Measurements from ENCODE around the gene GCC1. TPM values are rescaled to one million over a fixed set of nuclear protein-coding genes. Genes with fewer than 3 reads are reported as not detected.

Gene GCC1
- total and polyA plus RNA-seq, 2 donors (not counting 3 experiments of a cell fraction or from before 2014, with no cell fraction given), result 4.6 to 15.5 TPM

GRCh38 chr7:127582361-127582760 is 3.0 kb downstream of the GCC1 start:
- Histone ChIP-seq H3K9ac (replicated peaks; ENCODE audit: extremely low read depth, insufficient read depth, low read length) (no peak overlapping the region), H3K4me2 (ENCODE audit: insufficient read depth, low read length) (no peak overlapping the region), H3K36me3 (ENCODE audit: control insufficient read depth in 2 of 2, extremely low read depth in 1 of 2, insufficient read depth in 2 of 2, low read length in 2 of 2) (peaks cover 0 to 9% of the 10 kb centered on the region in 2 experiments), H3K4me1 (ENCODE audit: control insufficient read depth, extremely low read depth, insufficient read depth, low read length) (peaks cover 22% of the 10 kb centered on the region), H3K9me3 (replicated peaks; ENCODE audit: control insufficient read depth, insufficient read depth, low read length) (no peaks in the 10 kb centered on the region), H3K27me3 (ENCODE audit: control insufficient read depth in 2 of 2, insufficient read depth in 2 of 2, low read length in 2 of 2) (no peaks in the 10 kb centered on the region), H3K9me1 (replicated peaks; ENCODE audit: control insufficient read depth, extremely low read depth, insufficient read depth, low read length) (no peaks in the 10 kb centered on the region), H3K4me3 (replicated peaks in 1 of 3; ENCODE audit: insufficient read depth in 1 of 3, low read depth in 1 of 3, low read length in 3 of 3) (no peak overlapping the region), H4K20me1 (replicated peaks; ENCODE audit: control insufficient read depth, extremely low read depth, insufficient read depth, low read length) (no peaks in the 10 kb centered on the region), H2AFZ (ENCODE audit: low read depth, low read length) (no peak overlapping the region), H3K27ac (ENCODE audit: insufficient read depth, low read depth, low read length) (no peak overlapping the region), H3K79me2 (ENCODE audit: control insufficient read depth, insufficient read depth, low read length) (peaks cover 35% of the 10 kb centered on the region)
- DNase-seq (ENCODE audit: low read depth, low spot score) (no peak), FAIRE-seq (no peak)
- dilution Hi-C loops (cut with MboI; ENCODE audit: extremely low pct_ligation_motif_present, low sequenced_read_pairs), result no loop called here
- TF ChIP-seq EZH2 (IDR thresholded peaks at IDR 0.05; ENCODE audit: borderline replicate concordance, low read depth, low read length, severe bottlenecking), result no peak
- TF ChIP-seq JUN (IDR thresholded peaks at IDR 0.05; ENCODE audit: borderline replicate concordance, insufficient read depth, insufficient read length, low read depth), result no peak
- no peak for TF ChIP-seq MYC (IDR thresholded peaks at IDR 0.05; ENCODE audit: low read depth, low read length)
- TF ChIP-seq, protein P1, sequence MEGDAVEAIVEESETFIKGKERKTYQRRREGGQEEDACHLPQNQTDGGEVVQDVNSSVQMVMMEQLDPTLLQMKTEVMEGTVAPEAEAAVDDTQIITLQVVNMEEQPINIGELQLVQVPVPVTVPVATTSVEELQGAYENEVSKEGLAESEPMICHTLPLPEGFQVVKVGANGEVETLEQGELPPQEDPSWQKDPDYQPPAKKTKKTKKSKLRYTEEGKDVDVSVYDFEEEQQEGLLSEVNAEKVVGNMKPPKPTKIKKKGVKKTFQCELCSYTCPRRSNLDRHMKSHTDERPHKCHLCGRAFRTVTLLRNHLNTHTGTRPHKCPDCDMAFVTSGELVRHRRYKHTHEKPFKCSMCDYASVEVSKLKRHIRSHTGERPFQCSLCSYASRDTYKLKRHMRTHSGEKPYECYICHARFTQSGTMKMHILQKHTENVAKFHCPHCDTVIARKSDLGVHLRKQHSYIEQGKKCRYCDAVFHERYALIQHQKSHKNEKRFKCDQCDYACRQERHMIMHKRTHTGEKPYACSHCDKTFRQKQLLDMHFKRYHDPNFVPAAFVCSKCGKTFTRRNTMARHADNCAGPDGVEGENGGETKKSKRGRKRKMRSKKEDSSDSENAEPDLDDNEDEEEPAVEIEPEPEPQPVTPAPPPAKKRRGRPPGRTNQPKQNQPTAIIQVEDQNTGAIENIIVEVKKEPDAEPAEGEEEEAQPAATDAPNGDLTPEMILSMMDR (IDR thresholded peaks at IDR 0.05; ENCODE audit: extremely low read depth in 1 of 2, insufficient read depth in 1 of 2, low read depth in 1 of 2, low read length in 2 of 2), result no peak
- no peak for TF ChIP-seq POLR2A (IDR thresholded peaks at IDR 0.05; ENCODE audit: low read depth, low read length)
- TF ChIP-seq GATA2 (IDR thresholded peaks at IDR 0.05; ENCODE audit: insufficient read depth, insufficient read length, low read depth, low read length), result no peak
- TF ChIP-seq, protein P2, sequence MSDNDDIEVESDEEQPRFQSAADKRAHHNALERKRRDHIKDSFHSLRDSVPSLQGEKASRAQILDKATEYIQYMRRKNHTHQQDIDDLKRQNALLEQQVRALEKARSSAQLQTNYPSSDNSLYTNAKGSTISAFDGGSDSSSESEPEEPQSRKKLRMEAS (IDR thresholded peaks at IDR 0.05; ENCODE audit: insufficient read depth, insufficient read length), result no peak
- ChIA-PET CTCF (interaction anchor here (1.0 kb wide), 1 partner anchor 626 kb away, joined by 3 read pairs; no protein-coding TSS in a partner anchor), POLR2A (no interaction called here)
- intact Hi-C loops (cut with micrococcal nuclease), result loop anchor here (10.0 kb wide), 1 partner anchor 452 kb away; the partner anchor contains the start of gene LRRC4
- no TSS peak for BruUV-seq (replicated peaks)
